HG03175 (cell line): ENCODE measurements around the gene TMEM119.

Source experiments
- ATAC-seq: cut with Tn5 transposase; IDR thresholded peaks from one replicate; pipeline ENCODE4 v1.9.1; 2021; ENCODE audit warnings: mild to moderate bottlenecking, moderate library complexity; ENCODE audit not compliant: unreplicated experiment

The TMEM119 gene, protein sequence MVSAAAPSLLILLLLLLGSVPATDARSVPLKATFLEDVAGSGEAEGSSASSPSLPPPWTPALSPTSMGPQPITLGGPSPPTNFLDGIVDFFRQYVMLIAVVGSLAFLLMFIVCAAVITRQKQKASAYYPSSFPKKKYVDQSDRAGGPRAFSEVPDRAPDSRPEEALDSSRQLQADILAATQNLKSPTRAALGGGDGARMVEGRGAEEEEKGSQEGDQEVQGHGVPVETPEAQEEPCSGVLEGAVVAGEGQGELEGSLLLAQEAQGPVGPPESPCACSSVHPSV

DNA sequence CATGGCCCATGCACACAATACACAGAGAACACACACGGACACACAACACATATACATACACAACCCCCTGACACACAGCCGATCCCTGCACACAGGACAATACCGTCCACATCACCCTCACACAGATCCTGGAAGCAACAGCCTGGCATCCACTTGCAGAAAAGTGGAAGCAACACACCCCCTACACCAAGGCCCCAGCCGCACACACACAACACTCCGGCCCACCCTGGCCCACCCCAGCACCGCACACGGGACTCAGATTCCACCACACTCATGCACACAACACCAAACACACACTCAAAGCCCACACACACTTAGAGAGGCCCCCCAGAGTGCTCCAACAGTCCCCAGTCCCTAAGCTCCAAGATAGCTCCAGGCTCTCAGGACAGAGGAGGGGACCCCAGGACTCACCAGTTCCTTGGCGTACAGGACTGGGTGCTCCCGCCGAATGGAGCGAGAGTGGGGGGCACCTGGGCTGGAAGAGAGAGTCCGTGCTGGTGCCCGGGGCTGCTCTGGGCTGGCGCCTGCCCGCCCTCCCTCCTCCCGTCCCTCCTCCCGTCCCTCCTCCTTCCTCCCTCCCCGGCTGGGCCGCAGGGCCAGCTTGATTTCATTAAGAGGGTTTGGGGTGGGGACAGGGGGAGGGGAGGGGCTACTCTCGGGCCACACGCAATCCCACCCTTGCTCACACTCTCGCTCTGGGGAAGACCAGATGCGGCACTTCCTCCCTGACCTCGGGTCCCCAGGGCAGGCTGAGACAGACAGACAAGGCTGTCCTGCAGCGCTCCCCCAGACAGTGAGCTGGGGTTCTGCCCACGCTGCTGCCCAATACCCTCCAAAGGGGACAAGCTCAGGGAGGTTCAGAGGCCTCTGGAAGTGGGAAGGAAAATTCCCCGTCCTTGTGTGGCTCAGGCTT is at the start of gene TMEM119:
TMEM119 (minus strand) TSS at position 526 of the 913 bp plus-strand sequence. CDS start 5,701 bp downstream, outside the sequence.
- no peak for ATAC-seq

DNA sequence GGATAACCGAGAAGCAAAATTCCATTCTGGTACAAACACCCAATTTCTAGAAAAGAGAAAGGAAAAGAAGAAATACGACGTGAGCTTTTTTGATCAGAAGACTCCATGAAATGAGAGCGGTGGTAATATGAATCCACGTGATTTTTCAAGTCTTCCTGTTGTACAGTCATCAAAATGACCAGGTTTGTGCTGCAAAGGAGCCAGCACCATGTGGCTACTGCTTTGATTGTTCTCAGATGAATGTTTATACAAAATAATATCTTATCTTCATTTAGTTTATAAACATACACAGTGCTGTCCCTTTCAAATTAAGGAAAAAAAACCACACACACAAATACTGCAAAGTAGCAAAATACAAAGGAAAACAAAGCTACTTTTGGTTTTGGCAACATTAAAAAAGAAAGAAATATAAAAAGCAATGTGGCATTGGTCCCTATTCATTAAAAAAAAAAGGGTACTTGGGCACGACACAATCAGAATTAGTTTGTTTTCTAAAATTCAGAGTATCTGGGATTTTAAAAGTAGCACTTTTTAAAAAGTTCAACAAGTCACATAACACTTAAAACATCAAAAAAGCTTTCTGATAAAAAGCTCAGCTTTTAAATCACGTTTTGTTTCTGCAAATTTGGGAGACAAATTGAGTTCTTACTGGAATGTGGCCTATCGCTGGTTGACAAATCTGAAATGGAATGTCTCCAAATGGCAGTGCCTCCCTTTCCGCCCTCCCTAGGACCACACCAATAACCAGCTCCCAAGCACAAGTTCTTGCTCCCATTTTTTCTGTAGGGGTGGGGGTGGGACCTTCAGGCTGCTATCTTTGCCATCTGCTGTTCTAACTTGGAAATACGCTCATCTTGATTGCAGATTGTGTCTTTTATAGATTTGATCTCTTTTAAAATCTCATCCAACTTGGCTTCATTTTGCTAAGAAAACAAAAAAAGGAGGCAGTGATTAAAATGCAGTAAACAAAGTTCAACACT is 49.0 kb upstream of the TMEM119 start:
- ATAC-seq = no peak

DNA sequence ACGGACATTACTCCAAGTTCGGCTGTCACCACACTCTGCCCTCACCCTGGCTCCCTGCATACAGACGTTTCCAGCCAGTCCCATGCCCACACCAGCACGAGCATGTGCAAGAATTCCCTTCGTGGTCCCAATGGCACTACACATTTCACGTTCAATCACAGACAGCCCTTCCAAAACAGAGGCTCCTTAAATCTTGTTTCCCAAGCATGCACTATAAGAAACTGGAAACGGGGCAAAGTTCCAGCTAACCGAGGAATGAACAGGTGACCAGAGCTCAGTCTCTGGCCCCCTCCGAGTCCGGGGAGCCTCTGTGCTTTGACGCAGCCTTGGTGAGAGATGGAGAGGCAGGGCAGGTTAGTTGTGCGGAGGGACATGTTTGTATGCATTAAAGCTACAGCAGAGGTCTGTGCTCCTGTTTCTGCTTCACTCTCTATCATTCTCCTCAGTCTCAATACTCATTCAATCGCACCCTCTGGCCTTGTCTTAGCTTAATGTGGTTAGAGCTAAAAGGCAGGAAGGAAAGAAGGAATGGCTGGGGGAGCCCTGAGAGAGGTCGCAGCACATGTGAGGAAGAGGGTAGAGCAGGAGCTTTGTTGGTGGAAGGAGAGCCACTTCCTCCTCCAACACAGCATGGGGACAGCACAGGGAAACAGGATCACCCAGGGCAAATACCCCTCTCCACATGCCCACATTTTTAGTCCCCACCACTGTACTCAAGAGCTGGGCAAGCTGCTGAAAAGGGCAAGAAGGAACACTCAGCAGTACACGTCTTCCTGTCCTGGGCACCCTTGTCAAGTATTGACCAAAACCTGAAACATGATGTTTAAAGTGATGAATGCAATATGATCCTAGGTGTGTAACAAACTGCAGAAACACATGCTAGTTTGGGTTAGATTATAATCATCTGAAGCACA is 48.1 kb upstream of the TMEM119 start:
- ATAC-seq = no peak

DNA sequence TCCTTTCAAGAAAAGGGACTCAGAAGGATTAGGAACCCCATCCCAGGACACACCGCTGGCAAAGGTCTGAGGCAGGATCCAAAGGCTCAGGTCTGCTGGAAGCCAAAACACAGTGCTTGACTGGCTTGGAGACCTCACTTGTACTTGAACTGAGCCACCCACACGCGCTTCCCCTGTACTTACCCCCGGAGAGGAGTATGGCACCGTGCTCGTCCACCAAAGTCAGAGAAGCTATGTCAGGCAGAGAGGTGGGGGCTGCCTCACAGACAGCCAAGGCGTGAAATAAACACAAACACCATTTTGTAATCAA is 46.9 kb upstream of the TMEM119 start:
- no peak for ATAC-seq

DNA sequence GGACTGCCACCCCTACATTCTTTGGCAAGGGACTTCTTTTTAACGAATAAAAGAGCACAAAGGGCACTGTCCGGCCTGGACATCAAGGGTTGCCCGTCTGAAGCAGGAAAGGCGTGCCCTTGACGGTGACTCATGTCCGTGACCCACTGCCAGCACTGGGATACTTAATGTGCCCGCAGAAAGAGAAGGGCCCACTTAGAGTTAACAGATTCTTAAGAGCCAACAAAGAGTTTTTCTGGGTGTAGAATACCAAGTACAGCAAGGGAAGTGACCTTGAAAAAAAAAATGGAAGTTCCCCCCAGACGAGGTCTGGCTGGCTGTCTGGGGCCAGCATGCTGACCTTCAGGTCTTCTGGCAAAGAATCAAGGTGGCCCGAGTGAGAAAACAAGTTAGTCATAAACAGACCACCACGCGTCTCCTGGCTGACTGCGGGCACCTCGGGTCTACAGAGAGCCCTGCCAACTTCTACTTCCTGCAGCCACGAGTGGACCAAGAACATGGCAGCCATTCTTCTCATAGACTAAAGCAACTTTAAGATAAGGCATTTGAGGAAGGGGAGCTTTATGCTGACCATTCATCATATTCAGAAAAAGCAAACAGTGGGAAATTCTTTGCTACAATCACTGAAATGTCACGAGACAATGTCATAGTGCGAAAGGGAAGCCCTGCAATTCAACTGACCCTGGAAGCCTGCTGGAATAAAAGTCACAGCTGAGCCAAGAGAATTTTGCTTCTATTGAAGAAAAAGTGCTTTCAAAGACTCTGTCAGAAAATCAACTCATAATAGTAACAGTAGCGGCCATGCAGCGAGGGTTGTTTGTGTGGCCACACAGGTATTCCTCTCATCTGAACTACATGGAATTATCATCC is 46.3 kb upstream of the TMEM119 start:
- no peak for ATAC-seq

DNA sequence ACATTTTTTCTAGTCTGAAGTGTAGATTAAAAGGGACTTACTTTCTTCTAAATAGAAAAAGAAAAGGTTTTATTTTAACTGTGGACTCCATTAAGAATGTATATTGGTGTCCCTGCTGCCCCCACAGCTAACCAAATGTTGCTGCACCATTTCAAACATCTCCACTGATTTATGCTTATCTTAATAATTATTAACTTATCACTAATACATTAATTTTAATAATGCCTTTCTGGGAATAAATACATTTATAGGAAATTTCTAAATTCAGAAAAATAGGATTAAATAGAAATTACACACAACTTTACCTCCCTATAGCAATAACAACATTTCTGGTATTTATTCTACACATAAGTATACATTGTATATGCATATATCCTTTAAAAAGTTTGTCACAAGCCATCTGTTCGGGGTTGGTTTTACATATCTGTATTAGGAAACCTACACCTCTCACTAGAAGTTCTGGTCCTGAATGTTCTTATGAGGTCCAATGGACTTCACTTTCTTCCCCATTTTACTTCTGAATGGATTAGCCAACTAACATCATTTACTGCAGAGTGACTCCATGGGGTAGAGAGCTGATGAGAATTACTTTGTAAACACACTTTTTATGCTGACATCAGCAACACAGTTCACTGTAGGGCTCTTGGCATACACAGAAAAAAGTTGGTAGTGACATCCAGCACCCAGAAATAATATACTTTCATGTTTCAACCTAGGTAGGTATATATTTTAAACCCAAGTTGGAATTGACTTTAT is 45.2 kb upstream of the TMEM119 start:
- ATAC-seq = no peak

DNA sequence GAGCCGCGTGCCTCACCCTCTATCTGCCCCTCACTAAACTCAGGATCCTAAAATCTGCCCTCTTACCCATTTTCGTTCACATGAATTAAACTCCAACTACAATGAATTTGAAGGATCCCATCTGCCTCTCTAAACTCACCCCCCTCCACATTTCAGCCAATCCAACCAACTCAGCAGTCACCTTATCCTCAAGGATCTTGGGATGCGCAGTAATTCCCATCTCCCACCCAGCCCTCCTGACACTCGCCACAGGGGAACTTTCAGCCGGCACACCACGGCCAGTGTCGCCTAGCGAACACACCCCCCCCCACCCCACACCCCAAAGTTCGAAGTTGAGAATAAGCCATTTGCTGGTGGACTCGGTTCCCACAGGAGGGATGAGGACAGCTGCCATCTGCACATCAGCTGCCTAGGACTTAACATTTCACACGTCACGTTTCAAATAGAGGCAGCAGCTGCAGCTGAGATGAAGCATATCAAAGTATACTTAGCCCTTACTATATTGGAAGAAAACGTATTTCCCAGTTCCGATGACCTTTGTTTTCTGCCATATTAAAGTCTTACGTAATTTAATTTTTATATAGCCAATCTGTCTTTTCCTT is 44.5 kb upstream of the TMEM119 start:
- no peak for ATAC-seq

DNA sequence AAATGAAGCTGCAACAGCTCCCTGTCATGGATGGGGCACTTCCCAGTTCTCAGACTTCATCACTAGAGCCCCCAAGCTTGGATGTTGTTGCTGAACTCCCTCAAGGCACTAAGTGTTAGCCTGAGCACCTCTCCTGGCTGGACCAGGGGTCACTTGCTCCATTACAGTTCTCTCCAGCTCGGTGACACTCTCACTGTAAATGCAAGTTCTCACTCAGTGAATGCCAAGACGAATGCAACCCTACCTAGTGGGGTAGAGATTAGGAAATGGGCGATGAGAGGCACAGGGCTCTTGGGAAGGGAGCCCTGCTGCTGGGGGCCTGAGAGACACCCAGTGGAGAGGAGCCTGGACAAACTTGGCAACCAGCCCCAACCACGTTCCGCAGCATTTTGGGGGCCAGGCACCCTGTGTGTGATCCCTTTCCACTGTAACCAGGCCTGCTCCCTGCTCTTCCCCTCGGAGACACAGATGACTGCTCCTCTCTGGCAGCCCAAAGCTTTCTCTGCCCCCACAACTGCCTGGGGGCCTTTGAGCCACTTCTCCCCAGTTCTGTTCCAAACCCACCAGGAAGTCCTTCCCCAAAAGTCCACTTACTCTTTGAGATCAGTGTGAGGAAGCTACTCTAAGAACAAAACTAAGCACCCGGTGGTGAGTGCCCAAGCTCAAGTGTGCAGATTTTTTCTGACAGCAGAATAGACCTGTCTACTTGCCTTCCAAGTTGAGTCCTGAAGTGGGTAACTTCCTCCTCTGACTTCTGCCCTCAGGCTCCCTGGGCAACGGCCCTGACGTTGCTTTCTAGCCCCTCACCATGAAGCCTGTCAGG is 43.8 kb upstream of the TMEM119 start:
- ATAC-seq = no peak

DNA sequence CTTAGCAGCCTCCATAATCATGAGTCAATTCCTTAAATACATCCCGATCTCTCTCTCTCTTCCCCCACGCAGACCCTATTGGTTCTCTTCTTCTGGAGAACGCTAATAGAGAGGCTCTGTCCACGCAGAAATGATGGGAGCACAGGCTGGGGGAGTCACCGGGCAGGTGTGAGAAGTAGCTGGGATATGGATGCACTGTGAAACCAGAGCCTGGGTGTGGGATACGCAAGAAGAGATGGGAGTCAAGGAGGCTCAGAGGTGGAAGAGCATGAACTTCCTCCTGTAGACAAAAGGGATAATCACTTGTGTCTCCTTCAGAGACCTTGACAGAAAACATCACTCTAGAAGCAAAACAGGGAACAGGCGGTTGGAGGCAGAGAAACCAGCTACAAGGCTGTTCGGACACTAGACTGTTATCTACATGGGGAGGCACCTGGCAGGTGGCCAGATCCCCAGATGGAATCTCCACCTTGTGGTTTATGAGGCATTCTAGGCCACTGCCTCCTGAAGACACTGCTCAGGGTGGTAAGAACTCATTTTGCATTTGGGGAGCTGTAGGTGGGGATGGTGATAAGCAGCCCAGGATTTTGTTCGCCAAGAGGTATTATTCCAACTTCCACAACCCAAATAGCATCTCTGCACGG is 43.0 kb upstream of the TMEM119 start:
- ATAC-seq = no peak

DNA sequence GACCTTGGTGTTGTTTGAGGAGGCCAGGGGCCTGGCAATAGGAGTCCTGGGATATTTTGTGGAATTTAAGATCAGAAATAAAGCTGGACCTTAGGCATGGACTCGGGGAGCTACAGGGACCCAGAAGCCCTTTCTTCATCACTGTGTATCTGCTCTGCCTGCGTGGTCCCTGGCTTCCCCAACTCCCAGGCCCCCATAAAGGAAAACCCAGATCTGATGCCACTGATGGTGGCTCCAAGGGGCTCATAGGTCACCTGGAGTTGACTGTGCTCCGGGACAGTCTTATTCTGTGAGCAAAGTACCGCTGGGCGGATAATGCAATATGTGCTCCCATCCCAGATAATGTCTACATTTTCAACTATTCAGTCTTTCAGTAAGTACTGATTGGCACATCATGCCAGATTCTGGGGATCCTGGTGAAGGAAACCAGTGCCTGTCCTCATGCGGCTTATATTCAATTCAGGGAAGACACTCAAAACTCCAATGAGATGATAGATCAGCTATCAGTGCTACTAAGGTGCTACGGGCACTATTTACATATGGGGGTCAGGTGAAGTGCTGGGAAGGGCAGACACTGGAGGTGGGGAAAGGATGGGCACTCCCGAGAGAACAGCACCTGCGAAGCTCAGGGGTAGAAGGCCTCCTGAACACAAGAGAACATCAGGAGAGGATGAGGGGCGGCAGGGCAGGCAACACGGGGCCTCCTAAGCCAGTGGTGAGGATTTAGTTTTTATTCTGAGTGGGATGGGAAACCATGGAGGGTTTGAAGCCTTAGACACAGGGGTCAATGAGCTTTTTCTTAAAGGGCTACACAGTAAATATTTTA is 41.3 kb upstream of the TMEM119 start:
- no peak for ATAC-seq

DNA sequence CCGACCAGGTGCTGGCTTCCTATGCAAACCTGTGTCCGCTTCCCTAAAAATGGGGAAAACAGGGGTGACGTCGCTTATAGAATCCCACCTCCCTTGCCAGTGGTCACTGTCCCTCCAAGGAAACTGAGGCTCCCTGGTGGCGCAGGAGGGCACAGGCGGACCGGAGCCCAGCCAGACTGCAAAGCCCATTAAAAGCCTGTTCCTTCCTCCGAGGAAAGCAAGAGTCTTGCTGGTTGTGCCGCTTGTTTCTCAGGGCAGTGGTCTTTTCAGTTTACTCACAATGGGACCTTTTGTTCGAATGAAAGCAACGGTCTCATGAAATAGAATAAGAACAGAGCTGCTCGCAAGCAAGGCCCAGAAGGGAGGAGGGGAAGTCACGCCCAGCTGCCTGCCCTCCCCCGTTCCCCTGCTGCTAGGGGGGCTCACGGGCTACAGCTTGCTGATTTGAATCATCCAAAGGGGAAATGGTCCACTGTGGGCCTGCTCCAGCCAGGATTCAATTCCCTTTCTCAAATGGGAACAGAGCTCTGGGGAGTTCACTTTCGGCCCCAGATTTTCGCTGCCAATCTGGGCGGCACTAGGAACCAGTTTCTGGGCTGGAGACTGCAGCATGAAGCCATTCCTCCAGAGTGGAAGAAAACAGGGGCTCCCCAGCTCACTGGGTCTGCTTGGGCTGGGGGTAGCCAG is 40.4 kb upstream of the TMEM119 start:
- no peak for ATAC-seq

DNA sequence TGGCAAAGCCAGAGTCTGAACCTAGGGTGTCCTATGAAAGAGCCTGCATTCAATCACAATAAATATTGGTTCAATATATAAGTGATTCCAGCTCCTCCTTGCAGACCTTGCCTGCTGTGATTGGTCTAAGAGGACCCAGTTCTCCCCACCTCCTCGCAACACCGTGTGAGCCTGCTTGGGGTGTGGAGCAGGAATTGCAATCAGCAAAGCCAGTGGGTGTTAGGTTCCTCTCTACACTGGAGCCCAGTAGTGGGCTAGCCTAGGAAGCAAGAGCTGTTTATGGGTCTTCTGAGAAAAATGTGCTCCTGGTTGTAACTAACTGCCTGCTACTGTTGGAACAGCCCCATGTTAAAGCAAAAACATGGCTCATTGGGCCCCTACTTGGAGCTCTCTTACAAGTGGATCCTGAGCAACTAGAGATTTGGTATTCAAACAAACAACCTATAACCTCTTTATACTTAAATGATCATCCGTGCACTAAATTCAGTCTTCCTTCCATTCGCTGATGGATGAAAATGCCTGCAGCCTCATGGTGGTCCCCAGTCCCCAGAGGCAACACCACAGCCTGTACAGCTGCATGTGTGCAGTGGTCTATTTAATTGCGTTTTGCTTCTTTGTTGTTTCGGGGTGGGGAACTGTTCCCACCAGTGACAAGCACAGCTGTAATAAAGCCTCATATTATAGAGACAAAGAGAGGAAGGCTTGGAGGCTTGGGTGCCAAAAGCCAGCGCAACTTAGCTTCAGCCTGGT is 39.5 kb upstream of the TMEM119 start:
- ATAC-seq = no peak

DNA sequence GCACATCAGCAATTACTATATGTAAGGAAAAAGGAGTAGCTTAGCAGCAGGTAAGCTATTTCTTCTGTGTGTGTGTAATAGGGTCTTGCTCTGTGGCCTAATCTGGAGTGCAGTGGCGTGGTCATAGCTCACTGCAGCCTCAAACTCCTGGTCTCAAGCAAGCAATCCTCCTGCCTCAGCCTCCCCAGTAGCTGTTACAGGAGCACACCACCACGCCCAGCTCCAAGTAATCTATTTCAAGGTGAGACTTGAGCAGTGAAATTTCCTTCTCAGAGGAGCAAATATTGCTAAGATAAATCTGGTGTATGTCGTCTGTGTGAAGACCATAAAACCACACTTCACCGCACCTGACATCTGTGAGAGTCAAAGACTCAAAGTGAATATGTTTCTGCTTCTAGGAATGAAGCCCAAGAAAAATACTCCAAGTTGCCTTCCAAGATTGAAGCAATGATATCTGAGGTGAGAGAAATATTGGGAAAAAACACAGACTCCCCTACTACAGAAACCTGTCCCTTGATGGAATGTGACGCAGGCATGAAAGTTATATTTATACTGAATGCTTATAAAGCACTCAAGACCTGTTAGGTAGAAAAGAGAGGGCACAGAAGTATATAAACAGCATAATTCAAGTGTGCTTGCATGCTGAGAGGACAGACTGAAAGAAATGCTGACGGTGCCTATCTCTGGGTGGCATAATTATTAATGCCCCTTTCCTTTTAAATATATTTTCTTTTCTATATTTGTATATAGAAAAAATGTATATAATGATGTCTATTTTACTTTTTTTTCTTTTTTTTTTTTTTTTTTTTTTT is 38.3 kb upstream of the TMEM119 start:
- ATAC-seq = no peak
